ENCODE results near the gene SMARCD3.

SMARCD3 gene

DNA sequence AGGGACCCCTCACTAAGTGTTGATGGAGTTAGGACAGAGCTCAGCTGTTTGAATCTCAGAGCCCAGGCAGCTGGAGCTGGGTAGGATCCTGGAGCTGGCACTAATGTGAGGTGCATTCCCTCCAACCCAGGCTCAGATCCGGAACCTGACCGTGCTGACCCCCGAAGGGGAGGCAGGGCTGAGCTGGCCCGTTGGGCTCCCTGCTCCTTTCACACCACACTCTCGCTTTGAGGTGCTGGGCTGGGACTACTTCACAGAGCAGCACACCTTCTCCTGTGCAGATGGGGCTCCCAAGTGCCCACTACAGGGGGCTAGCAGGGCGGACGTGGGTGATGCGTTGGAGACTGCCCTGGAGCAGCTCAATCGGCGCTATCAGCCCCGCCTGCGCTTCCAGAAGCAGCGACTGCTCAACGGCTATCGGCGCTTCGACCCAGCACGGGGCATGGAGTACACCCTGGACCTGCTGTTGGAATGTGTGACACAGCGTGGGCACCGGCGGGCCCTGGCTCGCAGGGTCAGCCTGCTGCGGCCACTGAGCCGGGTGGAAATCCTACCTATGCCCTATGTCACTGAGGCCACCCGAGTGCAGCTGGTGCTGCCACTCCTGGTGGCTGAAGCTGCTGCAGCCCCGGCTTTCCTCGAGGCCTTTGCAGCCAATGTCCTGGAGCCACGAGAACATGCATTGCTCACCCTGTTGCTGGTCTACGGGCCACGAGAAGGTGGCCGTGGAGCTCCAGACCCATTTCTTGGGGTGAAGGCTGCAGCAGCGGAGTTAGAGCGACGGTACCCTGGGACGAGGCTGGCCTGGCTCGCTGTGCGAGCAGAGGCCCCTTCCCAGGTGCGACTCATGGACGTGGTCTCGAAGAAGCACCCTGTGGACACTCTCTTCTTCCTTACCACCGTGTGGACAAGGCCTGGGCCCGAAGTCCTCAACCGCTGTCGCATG is 11.0 kb downstream of the SMARCD3 start:
- no peak for DNase-seq (ENCODE audit: low spot score)

- no peak for DNase-seq (ENCODE audit: low spot score)
Observed at GRCh38 chr7:151236406-151236805, 12.1 kb downstream of the SMARCD3 start.

- DNase-seq (ENCODE audit: low spot score), result no peak
Observed at GRCh38 chr7:151235091-151235787, 13.3 kb downstream of the SMARCD3 start.

DNA sequence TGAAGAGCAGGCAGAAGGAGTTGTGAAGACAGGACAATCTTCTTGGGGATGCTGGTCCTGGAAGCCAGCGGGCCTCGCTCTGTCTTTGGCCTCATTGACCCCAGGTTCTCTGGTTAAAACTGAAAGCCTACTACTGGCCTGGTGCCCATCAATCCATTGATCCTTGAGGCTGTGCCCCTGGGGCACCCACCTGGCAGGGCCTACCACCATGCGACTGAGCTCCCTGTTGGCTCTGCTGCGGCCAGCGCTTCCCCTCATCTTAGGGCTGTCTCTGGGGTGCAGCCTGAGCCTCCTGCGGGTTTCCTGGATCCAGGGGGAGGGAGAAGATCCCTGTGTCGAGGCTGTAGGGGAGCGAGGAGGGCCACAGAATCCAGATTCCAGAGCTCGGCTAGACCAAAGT is 14.7 kb downstream of the SMARCD3 start:
- no peak for DNase-seq (ENCODE audit: low spot score)

- peak; percentile 85 for DNase-seq (ENCODE audit: low spot score)
Observed at GRCh38 chr7:151232917-151233701, 15.4 kb downstream of the SMARCD3 start.

DNA sequence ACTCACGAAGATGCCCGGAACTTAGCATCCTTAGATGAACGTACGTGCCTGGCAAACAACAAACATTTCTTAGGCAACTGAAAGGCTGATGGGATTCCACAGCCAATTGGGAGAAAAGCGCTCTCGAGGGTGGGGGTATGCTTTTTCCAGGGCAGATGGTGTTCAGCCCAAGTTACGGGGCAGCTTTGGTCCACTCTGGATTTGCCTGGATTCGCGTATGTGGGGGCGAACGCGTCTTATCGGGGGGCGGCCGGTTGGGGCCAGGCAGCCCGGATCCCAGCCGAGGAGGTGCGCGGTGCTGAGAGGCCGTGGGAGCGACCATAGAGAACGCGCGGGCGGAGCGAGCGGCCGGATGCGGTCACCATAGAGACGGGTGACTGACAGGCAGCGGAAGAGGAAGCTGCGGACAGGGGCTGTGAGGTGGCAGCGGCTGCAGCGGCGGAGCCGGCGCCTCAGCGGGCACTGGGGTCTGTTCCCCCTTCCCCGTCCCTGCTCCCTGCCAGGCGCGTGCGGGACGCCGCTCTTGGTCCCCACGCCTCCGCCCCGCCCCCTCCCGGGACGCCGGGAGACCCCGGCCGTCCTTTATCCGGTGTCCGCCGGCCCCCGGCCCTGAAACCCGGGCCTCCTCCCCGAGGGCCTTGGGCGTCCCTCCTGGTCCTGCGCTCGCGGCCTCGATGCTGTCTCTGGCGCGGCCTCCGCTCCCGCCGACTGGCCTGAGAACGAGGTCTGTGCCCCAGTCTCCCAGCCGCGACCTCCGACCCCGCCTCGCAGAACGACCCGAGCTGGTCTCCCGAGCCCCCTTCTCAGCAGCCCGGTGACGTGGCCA is 16.2 kb downstream of the SMARCD3 start, which contains the start of gene CHPF2:
Gene CHPF2, plus strand, starts transcription at position 393 of the 826 bp plus-strand sequence. CDS start 1,529 bp downstream, outside the sequence.
- peak; percentile 88 for DNase-seq (ENCODE audit: low spot score)

GRCh38 chr7:151231080-151231479 is 17.4 kb downstream of the SMARCD3 start:
- DNase-seq (ENCODE audit: low spot score), result no peak

DNA sequence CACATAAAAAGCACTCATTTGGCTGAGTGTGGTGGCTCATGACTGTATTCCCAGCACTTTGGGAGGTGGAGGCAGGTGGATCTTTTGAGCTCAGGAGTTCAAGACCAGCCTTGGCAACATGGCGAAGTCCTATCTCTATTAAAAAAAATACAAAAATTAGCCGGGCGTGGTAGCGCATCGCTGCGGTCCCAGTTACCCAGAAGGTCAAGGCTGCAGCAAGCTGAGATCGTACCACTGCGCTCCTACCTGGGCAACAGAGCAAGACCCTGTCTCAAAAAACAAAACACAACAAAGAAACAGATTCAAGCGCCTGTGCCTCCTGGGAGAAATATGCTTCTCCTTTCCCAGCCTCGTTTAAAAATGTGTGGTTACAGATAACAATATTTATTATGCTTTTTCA is 19.2 kb downstream of the SMARCD3 start:
- no peak for DNase-seq (ENCODE audit: low spot score)

DNA sequence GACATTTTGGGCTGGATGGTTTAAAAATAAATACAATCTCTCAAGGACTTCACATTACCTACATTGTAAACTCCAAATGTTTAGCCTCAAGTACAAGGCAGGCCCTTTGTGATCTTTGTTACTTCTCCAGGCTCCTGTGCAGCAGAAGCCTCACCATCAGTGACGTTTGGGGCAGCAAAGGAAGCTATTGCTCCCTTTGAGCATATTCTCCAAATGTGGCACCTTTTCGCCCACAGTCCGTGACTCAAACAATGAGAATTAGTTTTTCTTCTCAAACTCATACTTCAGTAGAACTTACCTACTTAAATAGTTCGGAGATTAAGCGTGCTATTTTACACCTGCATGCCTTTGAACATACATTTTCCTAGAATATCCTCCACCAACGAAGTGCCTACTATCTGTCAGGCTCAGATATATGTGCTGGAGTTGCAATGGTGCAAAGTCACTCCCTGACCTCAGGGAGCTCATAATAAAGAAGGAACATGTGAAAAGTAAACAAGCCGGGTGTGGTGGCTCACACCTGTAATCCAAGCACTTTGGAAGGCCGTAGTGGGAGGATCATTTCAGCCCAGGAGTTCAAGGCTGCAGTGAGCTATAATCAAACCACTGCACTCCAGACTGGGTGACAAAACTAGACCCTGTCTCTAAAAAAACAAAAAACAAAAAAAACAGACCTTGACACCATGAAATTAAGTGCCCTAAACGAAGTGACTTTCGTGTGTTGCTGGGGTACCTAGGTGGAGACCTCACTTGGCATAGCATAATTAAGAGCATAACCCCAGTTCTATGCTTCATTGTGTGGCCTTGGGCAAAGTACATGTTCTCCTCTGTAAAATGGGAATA is 20.2 kb downstream of the SMARCD3 start:
- DNase-seq (ENCODE audit: low spot score), result no peak

GRCh38 chr7:151226875-151227782 is 21.4 kb downstream of the SMARCD3 start, which contains the start of gene ABCF2:
TSS of gene ABCF2 (minus strand) at chr7:151227205. CDS start at chr7:151226458, 747 bp downstream.
- peak; percentile 99 for DNase-seq (ENCODE audit: low spot score)

- no peak for DNase-seq (ENCODE audit: low spot score)
Observed at GRCh38 chr7:151226560-151226874, 22.0 kb downstream of the SMARCD3 start.

- no peak for DNase-seq (ENCODE audit: low spot score)
Observed at GRCh38 chr7:151225948-151226510, 22.5 kb downstream of the SMARCD3 start.

DNA sequence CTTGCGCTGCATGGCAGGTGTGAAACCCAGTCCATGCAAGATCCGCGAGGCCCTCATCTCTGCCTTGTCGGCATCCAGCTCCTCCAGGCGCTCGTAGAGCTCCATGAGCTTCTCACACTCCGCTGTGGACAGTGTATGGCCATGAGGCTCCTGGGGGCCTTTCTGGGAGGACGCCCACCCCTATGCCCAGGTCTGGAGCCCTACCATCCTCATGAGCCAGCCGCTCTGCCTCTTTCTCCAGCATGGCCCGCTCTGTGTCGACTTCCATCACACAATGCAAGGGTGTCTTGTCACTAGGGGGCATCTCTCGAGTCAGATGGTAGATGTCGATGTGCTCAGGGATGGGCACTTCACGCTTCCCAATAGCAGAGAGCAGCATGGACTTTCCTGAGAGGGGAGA is 24.8 kb downstream of the SMARCD3 start:
- DNase-seq (ENCODE audit: low spot score), result no peak

GRCh38 chr7:151218170-151218569 is 30.3 kb downstream of the SMARCD3 start:
- DNase-seq (ENCODE audit: low spot score), result no peak

- no peak for DNase-seq (ENCODE audit: low spot score)
Observed at GRCh38 chr7:151215396-151215795, 33.1 kb downstream of the SMARCD3 start.

- no peak for DNase-seq (ENCODE audit: low spot score)
Observed at GRCh38 chr7:151213826-151214225, 34.7 kb downstream of the SMARCD3 start.

DNA sequence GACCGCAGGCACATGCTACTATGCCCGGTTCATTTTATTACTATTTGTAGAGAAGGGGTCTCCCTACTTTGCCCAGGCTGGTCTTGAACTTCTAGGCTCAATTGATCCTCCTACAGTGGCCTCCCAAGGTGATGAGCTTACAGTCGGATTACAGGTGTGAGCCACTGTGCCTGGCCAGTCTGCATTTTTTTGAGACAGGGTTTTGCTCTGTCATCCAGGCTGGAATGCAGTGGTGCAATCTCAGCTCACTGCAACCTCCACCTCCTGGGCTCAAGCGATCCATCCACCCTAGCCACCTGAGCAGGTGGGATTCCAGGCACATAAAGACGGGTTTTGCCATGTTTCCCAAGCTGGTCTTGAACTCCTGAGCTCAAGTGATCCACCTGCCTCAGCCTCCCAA is 35.9 kb downstream of the SMARCD3 start:
- DNase-seq (ENCODE audit: low spot score), result no peak

DNA sequence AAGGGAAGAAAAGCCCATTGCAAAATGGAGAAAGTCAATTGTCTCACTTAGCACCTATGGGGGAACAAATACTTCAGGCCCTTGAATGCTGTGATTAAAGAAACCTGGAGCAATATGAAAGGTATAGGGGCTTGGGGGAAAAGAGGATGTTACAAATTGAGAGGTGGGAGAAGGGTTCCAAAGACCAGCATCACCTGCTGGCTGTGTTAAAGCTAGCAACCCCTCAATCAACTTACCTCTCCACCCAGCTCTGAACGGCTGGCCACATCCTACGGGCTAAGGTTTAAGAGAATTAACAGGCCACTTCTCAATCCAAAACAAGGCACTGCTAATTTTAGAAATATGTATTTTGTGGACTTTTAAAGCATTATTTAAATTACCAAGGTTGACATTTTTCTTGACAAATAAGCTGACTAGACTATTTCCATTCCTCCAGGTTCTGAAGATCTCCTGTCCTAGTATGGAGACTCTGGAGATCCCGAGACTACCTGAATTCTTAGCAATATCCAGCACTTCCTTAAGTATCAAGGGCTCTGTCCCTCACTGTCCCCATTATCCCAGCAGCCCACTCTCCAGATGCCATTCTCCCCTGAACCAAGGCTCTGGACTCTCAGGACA is 37.2 kb downstream of the SMARCD3 start:
- no peak for DNase-seq (ENCODE audit: low spot score)
